Epithelial cell of prostate (primary cell): Measurements from ENCODE around the gene ALX1.
"Not testable (repeated sequence)": the region's sequence is repeated elsewhere in the genome, so short reads cannot be mapped to it uniquely, and the experiment has no call there.

Experiments
- DNase-seq: peaks from one replicate; pipeline ENCODE4 v3.0.0-alpha.2; 2011; ENCODE audit warnings: low read depth, low spot score
- H3K27ac ChIP-seq: fragments of 450-650 bp; 2 replicates; pipeline ENCODE4 v1.5.1; 2017; ENCODE audit warnings: mild to moderate bottlenecking

Gene ALX1

DNA sequence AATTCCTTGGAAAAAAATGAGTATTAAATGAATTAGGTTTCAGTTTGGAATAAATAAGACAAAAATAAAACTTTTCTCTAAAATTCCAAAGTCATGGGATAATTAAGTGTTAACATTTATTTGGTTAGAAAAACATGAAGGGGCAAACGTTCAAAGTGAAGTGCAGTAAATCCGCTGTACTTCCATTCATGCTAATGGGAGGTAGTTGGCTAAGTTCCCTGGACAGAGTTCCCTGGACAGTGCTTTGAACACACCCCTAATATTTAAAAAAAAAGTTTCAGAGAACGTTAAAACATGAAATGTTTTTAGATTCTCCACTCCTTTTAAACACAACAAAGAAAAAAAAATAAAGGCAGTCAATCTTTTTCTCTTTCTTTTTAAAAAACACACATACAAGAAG, 16.3 kb downstream of the ALX1 start:
- H3K27ac ChIP-seq = no peak overlapping the region
- no peak for DNase-seq

DNA sequence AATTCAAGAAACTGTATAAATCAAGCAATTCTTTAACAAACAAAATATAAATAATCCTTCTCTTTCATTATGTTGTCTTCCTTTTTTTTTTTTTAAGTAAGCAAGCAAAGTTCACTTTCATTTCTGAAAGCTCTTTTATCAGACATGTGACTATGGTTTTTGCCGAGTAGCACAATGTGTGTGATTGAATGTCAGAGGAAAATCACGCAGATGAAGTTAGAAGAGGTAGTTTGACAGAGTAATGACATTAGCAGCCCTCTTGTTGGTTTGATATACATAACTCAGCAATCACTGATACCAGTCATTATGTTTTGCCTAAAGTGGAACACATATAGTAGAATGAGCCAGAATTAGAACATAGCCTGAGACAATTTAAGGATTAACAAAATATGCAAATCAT, 19.0 kb downstream of the ALX1 start:
- no peak for DNase-seq
- no peak overlapping the region for H3K27ac ChIP-seq

DNA sequence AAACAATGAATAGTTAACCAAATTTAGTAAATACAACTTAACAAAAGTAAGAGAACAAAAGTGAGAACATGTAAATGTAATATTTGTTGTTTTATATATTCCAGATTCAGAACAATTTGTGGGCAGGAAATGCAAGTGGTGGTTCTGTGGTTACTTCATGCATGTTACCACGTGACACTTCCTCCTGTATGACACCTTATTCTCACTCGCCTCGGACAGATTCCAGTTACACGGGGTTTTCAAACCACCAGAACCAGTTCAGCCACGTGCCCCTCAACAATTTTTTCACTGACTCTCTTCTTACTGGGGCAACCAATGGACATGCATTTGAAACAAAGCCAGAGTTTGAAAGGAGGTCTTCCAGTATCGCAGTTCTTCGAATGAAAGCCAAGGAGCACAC, 21.0 kb downstream of the ALX1 start:
- no peak overlapping the region for H3K27ac ChIP-seq
- DNase-seq = peak; percentile 12

DNA sequence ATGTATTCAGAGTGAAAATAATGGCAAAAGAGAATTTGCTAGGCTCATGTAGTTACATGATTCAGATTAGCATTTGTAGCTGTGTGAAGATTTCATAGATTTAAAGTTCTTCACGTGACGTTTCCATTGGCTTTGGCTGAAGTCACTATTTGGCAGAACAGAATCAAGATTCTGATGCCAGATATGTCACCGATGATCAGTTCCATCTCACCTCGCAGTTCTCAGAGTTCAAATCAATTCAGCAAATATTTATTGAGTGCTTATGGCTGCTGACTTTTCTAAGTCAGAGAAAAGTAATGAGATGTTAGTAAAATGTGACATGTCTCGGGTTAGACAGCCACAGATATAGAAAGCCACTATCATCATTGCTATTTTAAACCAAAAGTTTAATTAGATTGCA, 28.4 kb downstream of the ALX1 start:
- H3K27ac ChIP-seq = no peak overlapping the region

DNA sequence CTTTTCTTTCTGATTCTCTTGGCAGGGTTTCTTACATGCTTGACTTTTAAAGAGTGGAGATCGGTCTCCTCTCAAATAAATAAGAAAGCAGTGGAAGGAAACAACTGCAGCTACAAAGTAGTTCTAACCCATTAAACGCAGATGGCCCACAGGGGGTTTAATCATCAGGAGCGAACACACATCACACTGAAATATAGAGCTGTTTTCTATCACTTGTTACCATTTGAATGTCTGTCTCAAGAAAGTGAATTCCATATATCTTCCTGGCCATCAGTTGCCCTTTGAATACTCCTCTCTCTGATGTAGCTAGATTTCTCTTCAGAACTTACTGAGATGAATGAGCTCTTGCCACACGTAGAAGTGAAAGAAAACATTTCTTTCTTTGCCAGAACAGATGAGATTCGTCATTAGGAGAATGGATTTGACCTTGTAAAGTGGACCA, 29.1 kb downstream of the ALX1 start:
- no peak overlapping the region for H3K27ac ChIP-seq
- no peak for DNase-seq

More for the DNA sequence above, 28.4 kb downstream of the ALX1 start:
- no peak for DNase-seq

DNA sequence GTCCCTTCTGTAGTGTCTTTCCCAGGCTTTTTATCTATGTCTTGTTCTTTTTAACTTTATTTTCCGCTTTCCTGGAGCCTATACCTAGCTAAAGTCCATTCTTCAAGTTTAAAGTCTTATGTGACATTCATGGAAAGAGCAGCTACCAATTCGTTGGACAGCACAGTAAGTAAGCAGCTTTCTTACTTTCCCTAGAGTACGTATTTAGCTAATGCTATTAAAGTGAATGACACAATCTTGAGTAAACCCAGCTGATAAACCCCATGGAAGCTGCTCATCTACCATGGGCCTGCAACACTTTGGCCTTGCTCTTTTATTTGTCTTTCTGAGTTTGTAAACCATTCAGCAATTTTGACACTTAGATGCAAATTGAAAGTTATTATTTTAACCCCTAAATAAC, 30.0 kb downstream of the ALX1 start:
- H3K27ac ChIP-seq = no peak overlapping the region
- no peak for DNase-seq

DNA sequence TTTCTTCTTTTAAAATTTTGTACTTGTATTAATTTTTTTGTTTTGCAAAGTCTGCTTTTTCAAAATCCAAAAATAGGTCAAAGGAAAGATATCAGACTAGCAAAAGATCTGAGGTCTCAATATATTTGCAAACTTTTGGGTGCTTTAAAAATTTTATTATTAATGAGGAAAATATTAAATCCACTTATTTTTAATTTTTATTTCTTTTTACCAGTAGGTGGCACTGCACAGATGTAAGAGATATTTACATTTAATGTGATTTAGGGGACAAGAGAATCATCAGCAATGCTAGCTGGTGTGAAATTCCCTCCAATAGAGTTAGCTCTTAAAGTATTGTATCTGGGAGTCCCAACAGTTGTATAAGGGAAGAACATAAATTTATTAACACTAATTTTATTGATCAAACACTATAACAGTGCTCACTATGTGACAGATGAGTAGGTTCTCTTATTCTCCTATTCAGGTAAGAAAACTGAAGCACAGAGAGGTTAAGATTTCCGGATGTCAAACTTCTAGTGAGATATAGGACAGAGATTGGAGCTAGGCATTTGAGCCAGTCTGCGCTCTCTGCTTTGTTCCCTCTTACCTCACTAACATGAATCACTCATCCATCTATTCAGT, 30.5 kb downstream of the ALX1 start:
- no peak overlapping the region for H3K27ac ChIP-seq
- no peak for DNase-seq

DNA sequence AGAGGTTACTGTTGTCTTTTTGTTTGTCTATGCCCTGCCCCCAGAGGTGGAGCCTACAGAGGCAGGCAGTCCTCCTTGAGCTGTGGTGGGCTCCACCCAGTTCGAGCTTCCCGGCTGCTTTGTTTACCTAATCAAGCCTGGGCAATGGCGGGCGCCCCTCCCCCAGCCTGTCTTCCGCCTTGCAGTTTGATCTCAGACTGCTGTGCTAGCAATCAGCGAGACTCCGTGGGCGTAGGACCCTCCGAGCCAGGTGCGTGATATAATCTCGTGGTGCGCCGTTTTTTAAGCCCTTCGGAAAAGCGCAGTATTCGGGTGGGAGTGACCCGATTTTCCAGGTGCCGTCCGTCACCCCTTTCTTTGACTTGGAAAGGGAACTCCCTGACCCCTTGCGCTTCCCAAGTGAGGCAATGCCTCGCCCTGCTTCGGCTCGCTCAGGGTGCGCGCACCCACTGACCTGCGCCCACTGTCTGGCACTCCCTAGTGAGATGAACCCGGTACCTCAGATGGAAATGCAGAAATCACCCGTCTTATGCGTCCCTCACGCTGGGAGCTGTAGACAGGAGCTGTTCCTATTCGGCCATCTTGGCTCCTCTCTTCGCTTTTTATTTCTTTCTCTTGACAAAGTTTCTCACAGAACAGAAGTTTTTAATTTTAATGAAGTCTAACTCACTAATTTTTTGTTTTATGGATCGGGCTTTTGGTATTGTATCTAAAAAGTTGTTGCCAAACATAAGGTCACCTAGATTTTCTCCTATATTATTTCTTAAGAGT, 38.0 kb downstream of the ALX1 start:
- H3K27ac ChIP-seq = peak overlapping the region; percentile 52

DNA sequence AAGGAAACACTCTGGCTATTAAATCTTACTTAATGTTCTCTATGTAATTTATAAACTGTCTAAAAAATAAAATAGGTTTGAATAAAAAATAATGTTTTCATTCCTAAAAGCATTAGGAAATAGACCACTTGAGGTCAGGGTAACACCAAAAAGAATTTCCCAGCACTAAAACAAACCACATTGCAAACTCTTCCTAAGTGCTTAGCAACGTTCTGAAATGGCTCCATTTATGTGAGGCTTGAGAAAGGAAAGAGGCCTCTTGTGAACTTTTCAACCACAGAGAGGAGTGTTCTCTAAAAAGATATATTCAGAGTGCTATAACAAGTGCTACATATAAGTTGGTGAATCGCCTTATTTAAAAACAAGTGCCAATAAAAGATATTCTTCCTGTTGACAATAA, 42.7 kb downstream of the ALX1 start:
- DNase-seq = no peak
- no peak overlapping the region for H3K27ac ChIP-seq

More for the DNA sequence above, 38.0 kb downstream of the ALX1 start:
- not testable (repeated sequence) for DNase-seq

DNA sequence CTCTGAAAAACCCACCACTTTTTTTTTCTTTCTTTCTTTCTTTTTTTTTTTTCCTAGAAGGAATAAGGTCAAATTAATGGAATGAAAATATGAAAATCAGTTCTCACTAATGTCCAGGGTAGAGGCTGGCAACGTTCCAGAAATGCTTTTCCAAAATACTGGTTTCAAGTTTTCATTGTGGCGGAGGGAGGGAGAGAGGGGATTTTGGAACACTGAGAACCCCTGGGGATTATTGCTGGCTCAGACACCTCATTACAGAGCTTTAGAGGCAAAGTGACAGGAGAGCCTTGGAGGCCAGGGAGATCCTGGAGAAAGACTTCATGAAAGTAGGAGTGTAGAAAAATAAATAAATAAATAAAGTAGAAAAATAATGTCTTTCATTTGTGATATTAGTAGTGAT, 45.4 kb downstream of the ALX1 start:
- no peak overlapping the region for H3K27ac ChIP-seq
- DNase-seq = no peak

DNA sequence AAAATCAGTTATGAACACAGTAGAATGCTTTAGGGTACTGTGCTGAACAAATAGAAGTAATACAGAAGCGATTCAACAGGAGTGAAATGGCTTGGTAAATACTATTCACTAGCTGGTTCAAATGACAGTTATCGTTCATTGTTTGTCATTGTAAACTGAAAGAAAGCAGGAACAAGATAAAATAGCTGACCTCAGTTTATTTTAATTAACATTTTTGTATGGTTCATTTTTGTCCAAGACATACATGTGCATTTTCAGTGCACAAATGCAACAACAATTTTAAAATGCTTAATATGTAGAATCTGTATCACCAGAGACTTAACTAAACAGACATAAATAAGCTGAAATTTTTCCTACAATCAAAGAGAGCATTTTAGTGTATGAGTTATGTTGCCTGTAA, 49.9 kb downstream of the ALX1 start:
- no peak for DNase-seq
- no peak overlapping the region for H3K27ac ChIP-seq

DNA sequence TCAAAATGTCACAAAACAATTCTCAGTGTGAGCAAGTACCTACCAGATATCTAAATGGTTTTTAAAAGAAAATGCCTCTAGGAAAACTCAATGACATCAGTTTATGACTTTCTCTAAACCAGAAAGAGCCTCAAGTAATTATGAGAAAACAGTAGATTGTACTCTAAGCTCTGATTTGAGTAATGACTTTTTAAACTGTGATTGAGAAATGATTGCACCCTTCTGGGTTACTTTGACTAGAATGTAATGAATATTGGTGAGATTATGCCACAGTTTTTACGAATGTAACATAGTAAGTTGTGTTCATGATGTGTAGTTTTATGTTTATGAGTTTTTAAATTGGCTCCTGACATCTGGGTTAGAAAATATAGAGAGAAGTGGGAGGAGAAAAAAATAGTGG, 68.8 kb downstream of the ALX1 start:
- no peak for DNase-seq
- no peak overlapping the region for H3K27ac ChIP-seq

DNA sequence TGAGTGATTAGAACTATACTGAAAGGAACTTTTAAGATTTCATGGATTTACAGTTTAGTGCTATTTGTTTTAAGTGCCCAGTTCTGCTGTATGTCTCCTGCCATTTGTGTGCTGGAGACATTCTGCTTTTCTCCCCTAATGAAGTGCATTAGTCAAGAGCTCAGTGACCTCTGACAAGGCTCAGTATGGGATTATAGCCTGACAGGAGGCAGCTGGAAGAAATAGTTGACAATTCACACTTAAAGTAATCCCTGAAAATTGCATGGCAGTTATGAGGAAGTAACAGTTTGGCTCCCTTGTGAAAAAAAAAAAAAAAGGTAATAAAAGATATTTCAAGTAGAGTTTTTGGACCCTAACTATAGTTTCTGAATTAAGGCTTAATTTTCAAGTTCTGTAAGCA, 70.3 kb downstream of the ALX1 start:
- H3K27ac ChIP-seq = no peak overlapping the region
- no peak for DNase-seq
